HUDEP-2 (cell line): ENCODE data around the gene RAD1.

Source experiments
- DNase-seq, 76 experiments: peaks; one replicate each; lab custom pipeline; 2025; ENCODE audit not compliant: unreplicated experiment in 76 of 76; lab: John Stamatoyannopoulos, UW

RAD1 gene

GRCh38 chr5:34918025-34918424, 2.7 kb upstream of the RAD1 start:
- peak in 5 of 76 experiments; percentile 5 to 25 (median 23) for DNase-seq

DNA sequence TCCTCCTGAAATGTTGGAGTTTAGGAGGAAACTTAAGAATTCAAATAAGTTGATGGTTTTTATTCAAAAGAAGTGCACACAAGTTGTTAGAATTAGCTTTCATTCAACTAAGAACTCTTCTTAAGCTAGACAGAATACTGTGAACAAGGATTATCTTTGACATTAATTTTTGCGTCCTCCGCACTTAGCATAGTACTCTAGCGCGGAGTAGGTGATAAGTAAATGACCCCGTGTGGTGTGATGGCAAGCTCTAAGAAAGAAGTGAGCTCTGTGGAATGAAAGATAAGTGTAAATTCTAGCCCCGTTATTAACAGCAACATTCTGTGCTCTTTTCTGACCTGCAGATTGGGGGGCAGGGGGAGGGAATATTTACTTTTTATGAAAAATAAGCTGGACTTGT, 1.2 kb upstream of the RAD1 start:
- DNase-seq = peak in 1 of 76 experiments; percentile 14

DNA sequence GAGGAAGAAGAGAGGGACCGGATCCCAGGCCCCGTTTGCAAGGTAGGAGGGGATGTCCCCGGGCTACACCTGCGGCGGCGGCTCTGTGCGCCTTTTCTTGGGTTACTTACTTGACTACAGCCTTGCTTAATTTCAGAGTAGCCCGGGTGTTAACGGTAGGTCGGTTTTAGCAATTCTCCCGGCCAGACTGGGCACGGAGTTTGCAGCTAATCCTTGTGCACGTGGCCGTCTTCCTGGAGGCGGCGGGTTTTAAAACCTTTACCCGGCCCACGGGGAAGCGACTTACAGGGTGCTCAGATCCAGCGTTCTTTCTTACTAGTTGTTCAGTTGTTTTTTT, 520 bp upstream of the RAD1 start:
- DNase-seq = peak in 1 of 76 experiments; percentile 47

GRCh38 chr5:34914671-34915138, 599 bp downstream of the RAD1 start:
- peak in 29 of 76 experiments; percentile 3 to 64 (median 39) for DNase-seq

GRCh38 chr5:34913072-34913471, 2.2 kb downstream of the RAD1 start:
- no peak for DNase-seq

DNA sequence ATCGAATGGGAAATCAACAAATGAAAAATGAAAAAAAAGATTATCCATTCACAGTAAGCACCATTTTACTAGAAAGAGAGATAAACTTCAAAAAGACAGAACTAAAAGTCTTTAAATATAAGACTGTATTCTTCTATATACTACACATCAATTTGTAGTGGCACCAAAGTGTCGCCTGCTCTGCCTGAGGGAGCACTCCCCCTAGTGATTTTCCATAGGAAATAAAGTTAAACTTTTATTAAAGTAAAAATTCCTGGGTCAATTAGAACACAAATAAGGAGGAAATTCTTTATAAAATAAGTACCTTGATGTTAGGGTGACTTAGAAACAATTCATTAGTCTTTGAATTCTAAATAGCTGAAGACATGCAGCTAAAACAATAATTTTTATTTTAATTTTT, 9.7 kb downstream of the RAD1 start:
- DNase-seq = no peak

GRCh38 chr5:34903260-34903659, 12.0 kb downstream of the RAD1 start:
- no peak for DNase-seq

GRCh38 chr5:34900652-34901051, 14.7 kb downstream of the RAD1 start:
- DNase-seq = no peak

- DNase-seq = no peak
Measured at GRCh38 chr5:34899066-34899465, 16.2 kb downstream of the RAD1 start.

GRCh38 chr5:34898258-34898895, 16.9 kb downstream of the RAD1 start:
- peak in 53 of 76 experiments; percentile 0 to 61 (median 23) for DNase-seq

DNA sequence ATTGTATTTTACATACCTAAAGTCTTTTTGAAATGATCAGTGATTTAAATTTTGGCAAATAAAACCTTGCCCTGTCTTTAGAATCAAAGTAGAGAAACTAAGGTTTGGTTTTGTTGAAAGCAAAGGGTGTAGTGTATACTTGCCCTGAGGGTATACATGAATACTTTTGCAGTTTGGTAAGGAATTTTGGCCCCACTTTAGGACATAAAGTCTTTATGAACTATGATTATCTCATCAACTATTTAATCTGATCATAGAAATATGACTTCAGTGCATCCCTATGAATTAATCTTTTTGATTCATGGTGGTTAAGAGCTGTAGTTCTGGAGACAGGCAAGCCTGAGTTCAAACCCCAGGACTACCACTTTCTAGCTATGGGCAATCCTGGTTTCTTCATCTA, 17.7 kb downstream of the RAD1 start:
- no peak for DNase-seq

DNA sequence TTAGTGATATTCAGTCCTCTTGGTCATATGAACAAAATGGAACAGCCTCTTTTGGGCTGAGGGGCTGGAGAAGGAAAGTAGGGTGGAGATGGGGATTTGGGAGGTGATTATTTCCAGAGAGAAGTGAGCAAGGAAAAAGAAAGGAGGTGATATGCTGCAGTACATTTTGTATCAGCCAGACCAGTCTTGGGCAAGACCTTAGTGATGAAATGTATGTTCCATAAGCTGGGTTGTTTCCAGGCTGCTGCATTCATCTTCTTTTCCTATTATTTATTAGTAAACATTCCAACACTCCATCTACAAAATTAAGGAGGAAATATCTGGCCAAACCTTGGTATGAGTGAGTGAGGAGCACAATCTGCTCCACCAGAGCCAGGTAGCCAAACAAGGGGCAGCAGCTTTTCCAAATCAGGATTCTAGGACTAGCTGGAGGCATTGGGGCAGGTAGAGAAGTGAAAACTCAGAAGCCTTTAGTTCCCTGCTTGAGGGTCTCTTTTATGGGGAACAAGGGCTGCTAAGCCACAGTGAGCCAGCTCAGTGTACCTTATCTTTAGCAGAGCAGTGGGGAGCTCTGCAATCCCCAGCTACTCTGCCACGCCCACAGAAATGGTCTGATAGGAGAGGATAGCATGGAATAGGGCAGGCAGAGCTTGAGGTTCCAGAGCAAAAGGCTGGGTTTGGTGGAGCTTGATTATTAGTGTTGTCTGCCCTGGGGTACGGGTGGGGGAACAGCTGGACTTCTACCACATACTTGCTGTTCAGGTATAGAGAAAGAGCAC, 19.5 kb downstream of the RAD1 start:
- DNase-seq = peak in 45 of 76 experiments; percentile 1 to 47 (median 19)

GRCh38 chr5:34894716-34895115, 20.6 kb downstream of the RAD1 start:
- no peak for DNase-seq

DNA sequence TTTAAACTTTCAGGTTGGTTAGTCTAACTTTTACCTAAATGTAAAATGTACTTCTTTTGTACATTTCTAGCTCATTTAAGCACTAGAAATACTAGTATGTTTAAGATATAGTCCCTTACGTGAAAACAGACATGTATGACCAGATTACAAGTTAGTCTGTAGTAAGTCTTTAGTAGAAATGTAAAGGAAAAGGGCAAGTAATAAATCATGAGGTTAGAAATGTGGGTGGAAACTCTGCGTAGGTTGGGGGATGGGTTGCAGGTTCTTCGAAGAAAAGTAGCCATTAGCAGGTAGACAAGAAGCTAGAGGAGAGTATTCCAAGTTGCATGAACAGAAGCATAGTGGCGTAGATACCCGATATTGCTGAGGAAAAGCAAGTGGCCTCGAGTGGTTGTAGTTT, 22.9 kb downstream of the RAD1 start:
- no peak for DNase-seq

GRCh38 chr5:34891981-34892380, 23.3 kb downstream of the RAD1 start:
- DNase-seq = no peak

DNA sequence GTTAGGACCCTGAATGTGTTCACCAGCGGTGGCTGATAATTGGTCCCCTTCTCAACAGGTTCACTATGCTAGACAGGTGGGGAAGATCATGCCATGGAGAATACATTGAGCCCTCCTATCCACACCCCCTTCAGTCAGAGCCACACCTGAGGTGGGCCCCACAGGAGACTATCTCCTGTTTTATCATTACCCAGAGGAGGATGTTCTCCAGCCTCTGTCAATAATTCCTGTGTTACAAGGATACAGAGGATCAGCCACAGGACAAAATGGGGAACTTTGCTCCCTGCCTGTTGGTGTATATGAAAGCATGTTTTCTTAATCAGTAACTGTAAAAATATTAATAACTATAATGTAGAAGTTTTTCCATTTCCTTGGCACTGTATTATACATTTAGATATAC, 25.9 kb downstream of the RAD1 start:
- no peak for DNase-seq

DNA sequence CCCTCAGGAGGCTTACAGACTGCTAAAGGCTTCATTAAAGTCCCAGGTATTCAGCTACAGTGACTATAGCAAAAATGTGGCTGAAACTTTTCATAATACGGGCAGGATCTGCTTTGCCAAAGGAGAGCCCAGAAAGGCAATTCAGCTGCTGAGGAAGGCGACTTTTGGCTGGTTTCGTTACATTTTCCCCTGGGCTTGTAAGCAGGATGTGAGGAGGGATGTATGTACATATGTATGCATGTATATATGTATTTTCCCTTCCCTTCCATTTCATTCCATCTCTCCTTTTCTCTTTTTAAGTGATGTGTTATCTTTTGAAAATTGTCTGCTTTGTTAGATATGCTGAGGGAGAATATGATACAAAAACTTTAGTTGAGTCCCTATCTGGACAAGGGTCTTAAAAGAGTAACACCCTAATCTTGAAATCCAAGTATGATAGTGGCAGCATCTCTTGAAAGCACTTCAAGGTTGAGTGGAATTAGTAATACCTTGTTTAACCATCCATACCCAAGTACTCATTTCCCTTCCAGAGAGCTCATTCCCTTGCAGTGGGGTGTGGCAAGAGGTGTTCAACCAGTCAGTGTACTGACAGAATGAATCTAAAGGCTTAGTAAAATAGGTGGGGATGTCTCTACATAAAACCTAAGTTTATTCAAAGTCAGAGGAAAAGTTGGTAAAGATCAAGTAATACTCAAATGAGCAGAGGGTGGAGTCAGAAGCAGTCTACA, 28.7 kb downstream of the RAD1 start:
- no peak for DNase-seq

DNA sequence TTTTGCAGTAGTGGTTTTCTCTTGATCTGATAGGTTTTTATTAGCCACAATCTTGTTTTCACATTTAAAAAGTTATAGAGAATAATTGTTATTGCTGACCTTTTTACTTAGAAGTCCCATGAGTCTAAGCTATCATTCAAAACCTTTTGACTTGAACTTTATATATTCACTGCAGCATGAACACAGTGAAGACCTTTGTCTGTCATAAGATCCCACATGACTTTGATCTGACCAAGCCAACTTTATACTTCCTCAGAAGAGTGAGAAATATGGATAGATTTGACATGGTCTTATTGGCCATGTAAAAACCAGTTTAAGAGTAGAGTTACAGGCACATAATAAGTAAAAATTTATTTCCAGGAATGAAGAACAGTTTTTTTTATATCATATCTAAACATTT, 34.1 kb downstream of the RAD1 start:
- no peak for DNase-seq

DNA sequence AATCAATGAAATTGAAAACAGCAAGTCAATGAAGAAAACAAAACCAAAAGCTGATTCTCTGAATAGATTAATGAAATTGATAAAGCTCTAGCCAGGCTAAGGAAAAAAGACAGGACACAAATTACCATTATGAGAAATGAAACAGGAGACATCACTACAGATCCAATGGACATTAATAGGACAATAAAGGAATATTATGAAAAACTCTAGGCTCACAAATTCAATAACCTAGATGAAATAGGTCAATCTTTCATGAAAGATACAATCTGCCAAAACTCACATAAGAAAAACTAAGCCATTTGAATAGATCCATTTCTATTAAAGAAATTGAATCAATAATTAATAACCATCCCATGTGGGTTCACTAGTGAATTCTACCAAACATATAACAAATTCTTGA, 39.0 kb downstream of the RAD1 start:
- no peak for DNase-seq

DNA sequence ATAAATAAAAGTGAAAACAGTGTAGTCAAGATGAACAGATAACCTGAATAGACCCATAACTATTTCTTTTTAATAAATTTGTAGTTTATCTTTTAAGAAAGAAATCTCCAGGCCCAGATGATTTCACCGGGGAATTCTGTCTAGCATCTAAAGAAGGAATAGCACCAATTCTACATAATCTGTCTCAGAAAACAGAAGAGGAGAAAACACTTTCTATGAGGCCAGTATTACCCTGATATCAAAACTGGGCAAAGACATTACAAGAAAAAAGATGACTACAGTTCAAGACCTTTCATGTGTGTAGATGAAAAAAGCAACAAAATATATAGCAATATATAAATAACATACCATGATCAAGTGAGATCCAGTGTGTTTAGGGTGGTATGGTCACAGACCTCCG, 44.9 kb downstream of the RAD1 start:
- DNase-seq = no peak

- DNase-seq = no peak
Measured at GRCh38 chr5:34869256-34869655, 46.0 kb downstream of the RAD1 start.

DNA sequence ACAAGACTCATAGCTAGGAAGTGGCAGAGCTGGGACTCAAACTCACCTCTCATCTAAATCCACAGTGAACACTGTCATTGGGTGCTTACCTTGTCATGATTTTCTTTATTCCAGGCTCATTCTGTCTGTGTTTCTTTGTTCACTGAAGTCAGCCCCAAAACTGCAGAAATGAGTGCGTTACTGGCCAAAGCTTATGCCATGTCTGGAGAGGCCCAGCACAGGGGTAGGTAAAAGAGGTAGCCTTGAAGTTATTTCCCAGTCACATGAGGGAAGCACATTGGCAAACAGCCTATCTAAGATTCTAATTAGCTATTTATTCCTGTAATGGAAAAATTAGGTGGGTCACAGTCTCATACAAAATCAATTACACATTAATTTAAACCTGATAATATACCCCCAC, 46.5 kb downstream of the RAD1 start:
- DNase-seq = no peak
